IPS-20b (cell line): Measurements from ENCODE around the gene VSIG8.

ENCODE experiments used
- H3K27ac ChIP-seq: one replicate; pipeline ENCODE4 v1.5.1; 2013; ENCODE audit warnings: low read length
- H3K27me3 ChIP-seq: 2 replicates; pipeline ENCODE4 v1.6.1; 2013; ENCODE audit warnings: mild to moderate bottlenecking, low read length, inconsistent platforms; ENCODE audit not compliant: insufficient read depth
- H3K36me3 ChIP-seq: 2 replicates; pipeline ENCODE4 v1.6.1; 2013; ENCODE audit warnings: low read depth, mild to moderate bottlenecking, inconsistent platforms, low read length, moderate library complexity; ENCODE audit not compliant: insufficient read depth
- H3K4me1 ChIP-seq: 2 replicates; pipeline ENCODE4 v1.6.1; 2013; ENCODE audit warnings: mild to moderate bottlenecking, control low read depth, inconsistent platforms, low read length, moderate library complexity; ENCODE audit not compliant: insufficient read depth
- H3K4me3 ChIP-seq: 2 replicates; pipeline ENCODE4 v1.5.1; 2013; ENCODE audit warnings: mild to moderate bottlenecking, low read length, inconsistent platforms
- H3K9ac ChIP-seq: 2 replicates; pipeline ENCODE4 v1.6.1; 2013; ENCODE audit warnings: low read depth, mild to moderate bottlenecking, inconsistent platforms, low read length, moderate library complexity
- H3K9me3 ChIP-seq: 2 replicates; pipeline ENCODE4 v1.6.1; 2013; ENCODE audit warnings: mild to moderate bottlenecking, low read depth, low read length, inconsistent platforms; ENCODE audit not compliant: insufficient read depth

VSIG8 gene

DNA sequence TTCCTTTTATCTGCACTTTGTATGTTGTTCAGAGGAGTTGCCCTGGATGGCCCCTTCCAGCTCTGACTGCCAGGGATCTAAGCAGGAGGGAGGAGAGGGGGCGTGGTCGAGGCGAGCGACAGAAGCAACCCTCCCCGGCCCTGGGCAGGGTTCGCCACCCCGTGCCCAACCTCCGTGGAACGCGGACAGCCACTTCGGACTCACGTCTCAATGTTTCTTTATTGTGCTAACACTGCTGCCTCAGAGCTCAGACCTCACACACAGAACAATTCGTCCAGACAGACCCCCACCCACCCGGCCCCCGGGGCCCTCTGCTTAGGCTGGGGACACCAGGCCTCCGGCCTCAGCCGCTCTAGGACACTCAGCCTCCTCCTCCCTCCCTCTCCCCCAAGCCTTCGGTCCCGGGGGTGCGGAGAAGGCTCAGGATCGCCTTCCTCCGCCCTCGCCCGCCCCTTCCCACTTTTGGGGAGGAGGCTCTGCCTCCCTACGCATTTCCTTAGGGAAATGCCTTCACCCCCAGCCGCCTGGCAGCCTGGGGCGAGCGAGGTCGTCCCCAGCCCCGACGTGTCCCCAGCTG lies 8.3 kb downstream of the VSIG8 start:
- peaks cover 5% of the 10 kb centered on the region for H3K4me1 ChIP-seq
- no peaks in the 10 kb centered on the region for H3K9me3 ChIP-seq
- peak overlapping the region; percentile 32; the same call in 1 of the 2 replicates for H3K9ac ChIP-seq
- H3K27ac ChIP-seq = no peak overlapping the region
- peak overlapping the region; percentile 67 for H3K4me3 ChIP-seq
- H3K27me3 ChIP-seq = peaks cover 49% of the 10 kb centered on the region
- H3K36me3 ChIP-seq = no peaks in the 10 kb centered on the region

DNA sequence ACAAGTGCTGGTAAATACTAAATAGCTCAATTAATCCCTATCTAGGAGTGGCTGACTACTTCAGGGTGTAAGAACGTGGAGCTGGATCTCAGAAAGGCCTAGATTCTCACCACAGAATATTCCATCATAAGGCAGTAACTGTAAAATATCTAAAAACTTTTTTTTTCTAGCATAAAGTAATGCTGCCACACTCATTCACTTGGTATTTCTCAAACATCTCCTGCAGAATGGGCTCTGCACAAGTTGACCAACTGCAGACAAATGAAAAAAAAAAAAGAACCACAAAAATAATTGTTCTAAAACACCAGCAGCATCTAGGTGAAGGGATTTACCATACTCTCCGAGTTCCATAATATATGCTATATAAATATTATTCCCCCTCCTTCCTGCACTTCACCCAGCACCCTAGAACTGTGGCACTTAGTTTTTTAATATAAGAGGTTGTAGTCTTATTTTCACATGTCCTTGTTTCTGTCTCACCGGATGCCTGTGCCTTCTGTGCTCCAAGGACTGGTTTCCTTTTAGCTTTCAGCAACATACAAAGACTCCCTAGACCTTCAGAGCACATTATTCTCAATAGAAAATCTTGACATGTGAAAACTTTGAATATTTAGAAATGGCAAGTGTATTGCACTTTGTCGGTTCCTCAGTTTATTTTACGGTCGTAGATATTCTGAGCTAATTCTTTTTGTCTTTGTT lies 8.9 kb downstream of the VSIG8 start:
- Histone ChIP-seq H3K36me3 (no peaks in the 10 kb centered on the region), H3K27me3 (peaks cover 49% of the 10 kb centered on the region), H3K4me1 (peaks cover 5% of the 10 kb centered on the region), H3K4me3 (peak overlapping the region; percentile 67), H3K9ac (no peak overlapping the region; the same call in 1 of the 2 replicates), H3K9me3 (no peaks in the 10 kb centered on the region), H3K27ac (no peak overlapping the region)

DNA sequence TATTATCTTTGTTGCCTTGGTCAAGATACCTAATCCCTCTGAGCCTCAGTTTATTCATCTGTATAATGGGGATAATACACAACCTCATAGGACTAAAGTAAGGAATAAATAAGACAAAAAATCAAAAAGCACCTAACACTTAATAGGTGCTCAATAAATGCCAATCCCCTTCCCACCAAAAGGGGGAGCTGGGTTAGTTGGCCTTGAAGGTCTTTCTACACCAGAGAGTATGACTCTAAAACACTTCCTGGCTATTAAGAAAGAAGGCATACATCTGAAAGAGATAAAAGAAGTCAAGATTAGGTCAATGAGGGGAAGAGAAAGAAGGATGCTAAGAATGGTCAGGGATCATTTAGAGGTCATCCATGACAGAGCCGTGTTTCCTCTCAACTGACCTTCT lies 11.1 kb downstream of the VSIG8 start:
- H3K9ac ChIP-seq = no peak overlapping the region
- H3K36me3 ChIP-seq = no peaks in the 10 kb centered on the region
- H3K27me3 ChIP-seq = peaks cover 42% of the 10 kb centered on the region
- H3K4me1 ChIP-seq = peaks cover 5% of the 10 kb centered on the region
- no peaks in the 10 kb centered on the region for H3K9me3 ChIP-seq
- no peak overlapping the region for H3K27ac ChIP-seq
- no peak overlapping the region for H3K4me3 ChIP-seq

DNA sequence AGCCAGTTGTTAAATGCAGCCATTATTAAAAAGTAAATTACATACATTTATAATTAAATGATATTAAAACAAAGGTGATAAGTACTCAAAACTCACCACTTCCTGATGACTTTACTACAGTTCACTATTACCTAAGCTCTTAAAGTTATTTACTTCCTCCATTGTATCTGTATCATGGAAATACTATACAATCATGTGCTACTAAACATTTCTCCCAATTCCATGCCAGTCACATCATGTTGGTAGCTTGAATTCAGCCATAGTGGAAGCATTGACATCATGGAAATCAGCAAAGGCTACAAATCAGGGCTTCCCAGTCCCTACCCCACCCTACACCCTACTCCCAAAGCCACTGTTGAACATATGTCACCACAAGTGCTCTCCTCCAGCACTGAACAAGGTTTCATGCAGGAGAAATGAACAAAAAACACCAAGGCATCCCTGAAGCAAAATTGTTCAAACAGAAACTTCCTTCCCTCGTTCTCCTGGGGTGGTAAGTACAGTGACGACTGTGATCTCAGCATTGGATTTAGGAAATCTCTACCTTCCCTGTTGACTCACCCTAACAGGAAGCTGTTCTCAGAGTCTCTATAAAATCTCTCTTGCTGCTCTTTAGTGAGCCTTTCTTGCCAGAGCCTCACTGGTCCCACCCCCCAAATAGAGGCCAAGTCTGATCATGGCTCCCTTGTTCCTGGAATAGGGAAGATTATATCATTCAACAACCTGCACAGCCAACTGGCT lies 12.7 kb downstream of the VSIG8 start:
- H3K9ac ChIP-seq = no peak overlapping the region

DNA sequence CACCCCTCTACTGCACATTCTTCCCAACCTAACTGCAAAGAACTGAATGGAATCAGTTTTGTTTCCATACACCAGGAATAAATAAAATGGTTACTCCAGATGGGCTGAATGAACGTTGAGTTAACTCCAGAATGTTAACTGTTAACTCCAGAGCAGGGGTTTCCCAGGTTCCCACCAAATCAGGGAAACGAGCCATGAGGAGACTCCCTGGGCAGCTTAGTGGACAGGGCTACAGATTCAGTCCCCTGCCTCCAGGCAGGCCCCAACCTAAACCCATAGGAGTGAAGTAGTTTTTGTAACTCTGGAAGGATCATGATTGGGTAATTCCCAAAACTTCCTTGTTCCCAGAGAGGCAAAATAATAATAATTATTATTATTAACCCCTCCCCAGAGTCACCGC lies 14.1 kb downstream of the VSIG8 start:
- no peak overlapping the region for H3K27ac ChIP-seq
- H3K36me3 ChIP-seq = no peaks in the 10 kb centered on the region
- peaks cover 2% of the 10 kb centered on the region; the same call in 1 of the 2 replicates for H3K4me1 ChIP-seq
- H3K4me3 ChIP-seq = no peak overlapping the region
- no peaks in the 10 kb centered on the region for H3K9me3 ChIP-seq
- H3K9ac ChIP-seq = no peak overlapping the region
- H3K27me3 ChIP-seq = peaks cover 11% of the 10 kb centered on the region

More for the DNA sequence above, 12.7 kb downstream of the VSIG8 start:
- Histone ChIP-seq H3K9me3 (no peaks in the 10 kb centered on the region), H3K4me1 (peaks cover 5% of the 10 kb centered on the region), H3K36me3 (no peaks in the 10 kb centered on the region), H3K27ac (no peak overlapping the region), H3K4me3 (no peak overlapping the region), H3K27me3 (peaks cover 26% of the 10 kb centered on the region)

DNA sequence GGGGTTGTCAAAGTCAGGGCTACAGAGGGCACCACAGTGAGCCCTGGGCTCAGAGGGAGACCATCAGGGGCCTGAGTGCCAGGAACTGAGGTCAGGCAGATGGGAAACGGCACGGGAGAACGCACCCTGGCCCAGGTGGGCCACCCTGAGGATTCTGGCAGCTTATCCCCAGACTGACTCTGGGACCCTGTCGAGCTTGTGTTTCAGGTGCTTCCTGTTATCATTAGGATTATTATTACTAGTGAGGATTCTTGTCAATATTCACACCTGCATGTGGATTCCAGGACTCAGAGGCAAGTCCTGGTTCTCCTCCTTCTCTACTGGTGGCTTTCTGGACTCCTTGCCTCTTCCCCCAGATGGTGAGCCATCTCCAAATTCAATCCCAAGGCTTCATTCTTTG lies 15.2 kb downstream of the VSIG8 start:
- Histone ChIP-seq H3K36me3 (no peaks in the 10 kb centered on the region), H3K27me3 (no peaks in the 10 kb centered on the region), H3K9ac (no peak overlapping the region), H3K9me3 (no peaks in the 10 kb centered on the region), H3K4me1 (peaks cover 2% of the 10 kb centered on the region; the same call in 1 of the 2 replicates), H3K4me3 (no peak overlapping the region), H3K27ac (no peak overlapping the region)

DNA sequence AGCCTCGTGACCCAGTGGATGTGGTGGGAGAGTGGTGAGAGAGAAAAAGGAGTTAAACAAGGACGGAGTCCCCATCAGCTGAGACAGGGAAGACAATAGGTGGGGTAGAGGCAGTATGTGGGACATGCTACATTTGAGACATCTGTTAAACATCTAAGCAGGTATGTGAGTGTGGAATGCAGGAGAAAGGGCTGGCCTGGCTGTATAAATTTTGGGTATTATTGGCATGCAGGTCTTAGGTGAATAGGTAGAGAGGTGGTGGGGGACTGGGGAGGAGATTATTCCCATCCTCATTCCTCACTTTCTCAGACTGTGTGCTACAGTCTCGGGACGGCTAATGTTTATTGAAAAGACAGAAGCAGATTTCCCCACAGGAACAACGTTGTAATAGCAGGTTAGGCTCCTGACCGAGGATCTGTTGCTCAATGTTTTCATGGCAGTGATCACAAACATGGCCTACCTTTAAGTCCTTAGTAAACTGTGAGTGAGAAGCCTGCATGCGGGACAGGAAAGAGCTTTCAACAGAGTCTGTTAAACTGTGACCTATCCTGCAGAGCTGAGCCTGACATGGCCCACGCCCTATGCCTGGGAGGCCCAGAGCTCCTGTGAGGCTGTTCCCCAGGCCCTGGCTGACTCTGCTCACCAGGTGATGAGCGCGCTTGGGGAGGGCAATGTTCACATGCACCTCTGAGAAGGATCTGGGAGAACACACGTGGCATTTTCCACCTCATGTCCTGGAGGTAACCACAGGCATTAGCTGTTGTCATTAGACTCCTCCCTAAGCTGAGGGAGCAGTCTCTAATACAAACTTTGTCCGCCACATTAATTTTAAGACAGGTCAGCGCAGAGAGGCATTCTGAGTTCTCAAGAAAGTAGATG lies 16.5 kb downstream of the VSIG8 start:
- Histone ChIP-seq H3K36me3 (no peaks in the 10 kb centered on the region), H3K9ac (no peak overlapping the region), H3K4me3 (no peak overlapping the region), H3K27ac (no peak overlapping the region), H3K27me3 (no peaks in the 10 kb centered on the region), H3K4me1 (peaks cover 2% of the 10 kb centered on the region; the same call in 1 of the 2 replicates), H3K9me3 (no peaks in the 10 kb centered on the region)

DNA sequence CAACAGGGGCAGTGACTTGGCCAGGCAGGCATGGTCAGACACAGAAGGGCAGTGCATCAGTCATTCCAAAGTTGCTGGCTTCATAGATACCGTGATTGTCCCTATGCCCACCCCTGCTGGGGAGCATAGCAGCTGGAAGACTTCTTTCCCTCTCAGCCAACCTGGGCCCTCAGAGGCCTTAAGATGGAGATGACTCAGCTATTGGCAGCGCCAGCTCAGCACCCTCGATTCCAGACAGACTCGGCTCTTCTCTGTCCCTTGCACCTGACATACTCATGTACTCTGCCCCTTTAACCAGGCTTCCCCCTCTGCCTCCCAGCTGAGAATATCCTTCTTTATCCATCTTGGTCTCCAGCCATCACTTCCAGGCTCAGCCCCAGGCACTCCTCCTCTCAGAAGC lies 19.0 kb downstream of the VSIG8 start:
- Histone ChIP-seq H3K4me1 (no peaks in the 10 kb centered on the region), H3K27ac (no peak overlapping the region), H3K27me3 (no peaks in the 10 kb centered on the region), H3K36me3 (no peaks in the 10 kb centered on the region), H3K9ac (no peak overlapping the region), H3K4me3 (no peak overlapping the region), H3K9me3 (no peaks in the 10 kb centered on the region)

DNA sequence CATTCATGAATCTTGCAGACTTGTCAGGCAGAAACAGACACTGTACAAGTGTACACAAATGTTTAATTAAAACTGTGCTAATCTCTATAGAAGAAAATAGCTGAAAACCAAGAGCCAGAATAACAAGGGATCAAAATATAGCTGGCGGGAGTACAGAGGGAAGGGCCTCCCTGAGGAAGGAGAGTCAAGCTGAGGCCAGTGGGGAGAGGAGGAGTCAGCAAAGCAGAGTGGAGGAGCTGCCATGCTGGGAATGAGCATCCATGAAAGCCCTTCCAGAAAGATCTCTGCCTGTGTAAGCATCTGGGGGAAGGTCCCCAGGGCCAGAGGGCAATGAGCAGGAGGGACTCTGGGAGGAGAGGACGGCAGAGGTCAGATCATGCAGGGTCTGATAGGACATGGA lies 20.7 kb downstream of the VSIG8 start:
- Histone ChIP-seq H3K4me1 (no peaks in the 10 kb centered on the region), H3K9ac (no peak overlapping the region), H3K27ac (no peak overlapping the region), H3K27me3 (no peaks in the 10 kb centered on the region), H3K9me3 (no peaks in the 10 kb centered on the region), H3K4me3 (no peak overlapping the region), H3K36me3 (no peaks in the 10 kb centered on the region)

DNA sequence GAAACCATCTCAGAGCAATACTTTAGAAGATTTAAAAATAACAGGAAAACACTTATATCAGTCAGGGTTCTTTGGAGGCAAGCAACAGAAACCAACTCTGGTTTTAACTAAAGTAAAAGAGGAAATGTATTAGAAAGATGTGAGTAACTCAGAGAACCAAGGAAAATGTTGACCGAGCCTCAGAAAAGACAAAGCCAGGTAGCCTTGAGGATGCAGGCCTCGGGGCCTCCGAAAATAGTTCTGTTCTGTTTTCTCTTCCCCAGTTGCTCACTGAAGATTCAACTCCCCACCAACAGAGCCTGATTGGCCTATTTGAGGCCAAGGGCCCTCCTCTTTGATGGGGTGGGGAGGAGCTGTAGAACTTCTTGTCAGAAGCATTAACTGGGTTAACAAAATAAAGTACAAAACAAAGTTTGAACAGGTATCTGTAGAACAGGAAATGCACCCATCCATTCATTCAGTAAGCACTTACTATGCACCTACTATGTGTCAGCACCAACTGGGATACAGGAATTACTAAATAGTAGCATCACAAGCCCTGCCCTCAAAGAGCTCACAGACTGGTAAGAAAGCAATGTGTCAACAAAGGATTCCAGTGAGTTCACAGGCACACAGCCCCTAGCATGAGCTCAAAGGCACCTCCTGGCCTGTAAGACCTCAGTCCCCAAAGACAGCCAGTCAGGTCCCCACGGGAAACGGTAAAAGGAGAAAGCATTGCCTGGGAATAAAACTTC lies 23.2 kb downstream of the VSIG8 start:
- H3K9ac ChIP-seq = no peak overlapping the region
- H3K27me3 ChIP-seq = no peaks in the 10 kb centered on the region; the same call in 1 of the 2 replicates
- H3K9me3 ChIP-seq = no peaks in the 10 kb centered on the region
- H3K27ac ChIP-seq = no peak overlapping the region
- H3K4me3 ChIP-seq = no peak overlapping the region
- no peaks in the 10 kb centered on the region for H3K36me3 ChIP-seq
- no peaks in the 10 kb centered on the region for H3K4me1 ChIP-seq

DNA sequence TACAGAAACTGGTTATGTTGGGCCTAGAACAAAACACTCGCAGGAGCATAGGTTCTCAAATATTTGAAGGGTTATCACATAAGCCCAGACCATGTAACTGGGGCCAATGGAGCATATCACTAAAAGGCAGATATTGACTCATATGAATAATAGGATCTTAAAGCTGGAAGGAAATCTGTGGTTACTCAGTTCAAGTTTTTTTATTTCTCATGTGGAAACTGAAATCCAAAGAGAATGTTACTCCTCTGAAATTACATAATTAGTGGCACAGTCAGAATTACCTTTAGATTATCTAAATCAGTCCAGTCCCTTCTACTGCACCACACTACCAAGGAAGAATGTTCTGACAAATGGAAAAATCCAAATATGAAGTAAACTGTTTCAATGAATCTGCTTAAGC lies 23.7 kb downstream of the VSIG8 start:
- no peaks in the 10 kb centered on the region for H3K4me1 ChIP-seq

More for the DNA sequence above, 23.7 kb downstream of the VSIG8 start:
- Histone ChIP-seq H3K27me3 (peaks cover 5% of the 10 kb centered on the region; the same call in 1 of the 2 replicates), H3K4me3 (no peak overlapping the region), H3K9me3 (no peaks in the 10 kb centered on the region), H3K36me3 (no peaks in the 10 kb centered on the region), H3K9ac (no peak overlapping the region), H3K27ac (no peak overlapping the region)
